CD4-positive, alpha-beta memory T cell (primary cell): ENCODE measurements around the gene EPHA7. TPM values are rescaled to one million over a fixed set of nuclear protein-coding genes. Genes with fewer than 3 reads are reported as not detected.
A peak's percentile ranks its signal among the peaks of the same experiment; 100 is the strongest.

ENCODE experiments used
- CTCF ChIA-PET: fragments of 350-600 bp; sonication (Branson Sonifier 250); formaldehyde crosslinking; loops from one replicate; lab custom pipeline; 2021; ENCODE audit warnings: inconsistent platforms; ENCODE audit not compliant: partially characterized antibody; lab: Charles Lee
- POLR2A ChIA-PET: fragments of 350-600 bp; sonication (Branson Sonifier 250); formaldehyde crosslinking; loops from one replicate; lab custom pipeline; 2021; ENCODE audit not compliant: partially characterized antibody; lab: Charles Lee
- DNase-seq, 5 donors: peaks; one replicate each; pipeline versions ENCODE4 v3.0.0 to v3.0.0-alpha.2; 2020 to 2022; ENCODE audit warnings: mixed read lengths in 1 of 5
- H3K27ac ChIP-seq: one replicate; pipeline ENCODE4 v1.7.0; 2013; ENCODE audit warnings: low read depth, low read length
- H3K27me3 ChIP-seq: 2 replicates; pipeline ENCODE4 v1.7.0; 2013; ENCODE audit warnings: mild to moderate bottlenecking, low read length, moderate library complexity; ENCODE audit not compliant: insufficient read depth
- H3K36me3 ChIP-seq: 2 replicates; pipeline ENCODE4 v1.7.0; 2013; ENCODE audit warnings: mild to moderate bottlenecking, low read length, moderate library complexity; ENCODE audit not compliant: insufficient read depth
- H3K4me1 ChIP-seq: 2 replicates; pipeline ENCODE4 v1.7.0; 2013; ENCODE audit warnings: mild to moderate bottlenecking, low read length, moderate library complexity; ENCODE audit not compliant: insufficient read depth
- H3K4me3 ChIP-seq, 2 donors: one replicate each; pipeline ENCODE4 v1.7.0; 2013; ENCODE audit warnings: low read length in 2 of 2, mild to moderate bottlenecking in 1 of 2
- H3K9me3 ChIP-seq, 2 donors: one replicate each; pipeline ENCODE4 v1.7.0; 2013; ENCODE audit warnings: low read length in 2 of 2, control low read depth in 1 of 2; ENCODE audit not compliant: control insufficient read depth in 1 of 2
- H3K27ac Mint-ChIP-seq, 7 donors: one replicate each; pipeline ENCODE4 v1.8.0; 2020 to 2021; ENCODE audit warnings: mixed read lengths in 7 of 7, mild to moderate bottlenecking in 6 of 7, inconsistent platforms in 3 of 7, moderate library complexity in 3 of 7
- H3K27me3 Mint-ChIP-seq, 2 donors: one replicate each; pipeline ENCODE4 v1.8.0; 2020 to 2021; ENCODE audit warnings: mixed read lengths in 2 of 2
- H3K36me3 Mint-ChIP-seq, 2 donors: one replicate each; pipeline ENCODE4 v1.8.0; 2020 to 2021; ENCODE audit warnings: mixed read lengths in 2 of 2, inconsistent platforms in 1 of 2, mild to moderate bottlenecking in 1 of 2
- H3K4me1 Mint-ChIP-seq, 4 donors: one replicate each; pipeline ENCODE4 v1.8.0; 2020 to 2021; ENCODE audit warnings: mixed read lengths in 4 of 4, mild to moderate bottlenecking in 1 of 4
- H3K4me3 Mint-ChIP-seq, 8 donors: one replicate each; pipeline ENCODE4 v1.8.0; 2020 to 2021; ENCODE audit warnings: mixed read lengths in 8 of 8, mild to moderate bottlenecking in 7 of 8, moderate library complexity in 6 of 8, inconsistent platforms in 3 of 8
- H3K9me3 Mint-ChIP-seq, 8 donors: one replicate each; pipeline ENCODE4 v1.8.0; 2020 to 2021; ENCODE audit warnings: mixed read lengths in 8 of 8, mild to moderate bottlenecking in 5 of 8, inconsistent platforms in 3 of 8, moderate library complexity in 1 of 8
- intact Hi-C: fragments of 100-400 bp; cut with micrococcal nuclease; formaldehyde crosslinking; loops from one replicate; pipeline ENCODE4 v1.15.1; 2023
- polyA plus RNA-seq, 2 donors: library from polyadenylated mRNA; unstranded; fragments of 300-500 nt; fragmentation: Illumina TruSeq; gene quantifications; one replicate each; pipeline ENCODE4 v1.2.3, GENCODE V29; 2021
- total RNA-seq, 2 experiments: library from RNA; stranded (reverse); gene quantifications; one replicate each; pipeline ENCODE4 v1.2.3, GENCODE V29; 2021

The EPHA7 gene
- total and polyA plus RNA-seq, 4 experiments from 2014 or later, result not detected

DNA sequence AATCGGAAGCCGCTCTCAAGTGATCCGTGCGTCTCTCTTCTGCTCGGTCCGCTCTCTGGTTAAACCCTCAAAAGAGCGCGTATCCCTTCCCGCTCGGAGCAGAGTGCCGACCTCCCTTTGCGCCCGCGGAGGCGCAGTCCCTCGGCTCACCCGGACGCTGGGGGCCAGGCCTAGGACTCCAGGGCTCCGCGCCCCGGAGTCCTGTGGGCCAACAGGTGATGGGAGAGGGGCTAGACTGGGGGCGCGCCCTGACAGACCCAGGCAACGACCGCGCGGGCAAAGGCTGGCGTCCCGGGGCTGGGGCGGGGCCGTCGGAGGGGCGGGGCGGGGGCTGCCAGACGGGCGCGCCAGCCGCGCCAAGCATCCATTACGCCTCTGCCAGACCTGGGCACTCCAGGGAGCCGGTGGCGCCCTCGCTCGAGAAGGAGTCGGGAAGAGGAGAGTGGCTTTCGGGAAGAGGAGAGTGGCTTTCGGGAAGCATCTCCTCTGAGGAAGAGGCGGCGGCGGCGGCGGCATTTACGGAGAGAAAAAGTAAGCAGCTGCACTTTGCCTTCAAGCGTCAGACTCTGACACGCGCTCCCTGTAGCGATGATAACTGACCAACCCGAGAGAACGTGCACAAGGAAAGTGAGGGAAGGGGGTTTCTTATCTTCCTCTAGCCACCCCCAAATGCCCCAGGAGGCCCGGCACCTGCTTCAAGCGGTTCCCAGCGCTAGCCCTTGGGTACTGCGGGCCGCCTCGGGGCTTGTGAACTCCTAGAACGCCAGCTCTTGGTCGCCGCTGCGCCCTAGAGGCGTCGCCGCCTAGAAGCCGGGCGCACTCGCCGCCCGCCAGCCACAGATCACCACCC, 2.6 kb downstream of the EPHA7 start:
- POLR2A ChIA-PET, result no interaction called here
- intact Hi-C loops, result no loop called here
- Histone ChIP-seq H3K36me3 (no peaks in the 10 kb centered on the region), H3K27me3 (no peaks in the 10 kb centered on the region), H3K4me1 (peaks cover 3% of the 10 kb centered on the region), H3K9me3 (no peaks in the 10 kb centered on the region), H3K27ac (no peak overlapping the region), H3K4me3 (no peak overlapping the region)
- H3K9me3 Mint-ChIP-seq, result peaks cover 0 to 11% (median 5%) of the 10 kb centered on the region in 8 donors
- H3K27me3 Mint-ChIP-seq, result peaks cover 32 to 38% of the 10 kb centered on the region in 2 donors
- H3K36me3 Mint-ChIP-seq, result no peaks in the 10 kb centered on the region
- H3K4me1 Mint-ChIP-seq, result peaks cover 6 to 32% (median 17%) of the 10 kb centered on the region in 4 donors
- no peak overlapping the region for H3K27ac Mint-ChIP-seq
- no peak for DNase-seq
- peak overlapping the region in 7 of 8 donors; percentile 20 to 69 (median 62) for H3K4me3 Mint-ChIP-seq
- CTCF ChIA-PET, result no interaction called here

DNA sequence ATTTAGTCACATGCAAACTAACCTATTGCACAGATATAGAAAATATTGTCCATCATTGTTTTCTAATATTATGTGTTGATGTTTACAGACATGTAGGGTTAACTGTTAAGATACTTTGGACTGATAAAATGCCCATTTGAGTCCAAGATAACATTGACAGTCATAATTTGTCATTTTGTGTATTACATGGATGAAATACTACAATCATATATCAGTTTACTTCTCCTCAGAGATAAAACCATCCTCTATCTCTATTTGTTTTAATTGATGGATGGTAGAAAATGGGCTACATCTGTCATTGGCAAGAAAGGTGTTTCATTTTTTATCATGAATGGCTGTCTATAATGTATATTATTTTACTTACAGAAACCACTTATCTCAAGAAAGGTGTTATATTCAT, 6.2 kb downstream of the EPHA7 start:
- Mint-ChIP-seq H3K9me3 (peaks cover 0 to 10% (median 4%) of the 10 kb centered on the region in 8 donors), H3K27ac (no peak overlapping the region), H3K27me3 (peaks cover 13 to 17% of the 10 kb centered on the region in 2 donors), H3K4me1 (peaks cover 6 to 16% (median 11%) of the 10 kb centered on the region in 4 donors), H3K4me3 (no peak overlapping the region), H3K36me3 (no peaks in the 10 kb centered on the region)
- Histone ChIP-seq H3K27me3 (no peaks in the 10 kb centered on the region), H3K27ac (no peak overlapping the region), H3K36me3 (no peaks in the 10 kb centered on the region), H3K4me3 (no peak overlapping the region), H3K4me1 (no peaks in the 10 kb centered on the region), H3K9me3 (no peaks in the 10 kb centered on the region)
- no peak for DNase-seq
- intact Hi-C loops, result no loop called here
- POLR2A ChIA-PET, result no interaction called here
- CTCF ChIA-PET, result no interaction called here

DNA sequence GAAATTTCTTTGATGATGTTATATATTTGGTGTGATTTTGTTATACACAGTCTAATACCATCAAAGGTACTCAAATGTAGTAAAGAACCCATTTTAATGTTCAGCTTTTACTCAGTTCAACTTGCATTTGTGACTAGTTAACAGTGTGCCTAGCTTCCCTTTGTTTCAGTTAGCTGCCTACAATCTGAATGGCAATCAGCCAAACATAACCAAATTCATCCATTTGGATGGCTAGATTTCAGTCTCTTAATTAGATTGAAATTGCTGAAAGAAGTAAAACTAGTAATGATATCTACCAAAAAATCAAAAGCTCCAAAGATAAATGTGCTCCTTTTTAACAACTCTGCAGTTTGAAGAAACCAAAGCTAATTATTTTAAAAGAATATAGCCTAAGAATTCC, 6.9 kb downstream of the EPHA7 start:
- no peak overlapping the region for H3K27ac Mint-ChIP-seq
- CTCF ChIA-PET, result no interaction called here

DNA sequence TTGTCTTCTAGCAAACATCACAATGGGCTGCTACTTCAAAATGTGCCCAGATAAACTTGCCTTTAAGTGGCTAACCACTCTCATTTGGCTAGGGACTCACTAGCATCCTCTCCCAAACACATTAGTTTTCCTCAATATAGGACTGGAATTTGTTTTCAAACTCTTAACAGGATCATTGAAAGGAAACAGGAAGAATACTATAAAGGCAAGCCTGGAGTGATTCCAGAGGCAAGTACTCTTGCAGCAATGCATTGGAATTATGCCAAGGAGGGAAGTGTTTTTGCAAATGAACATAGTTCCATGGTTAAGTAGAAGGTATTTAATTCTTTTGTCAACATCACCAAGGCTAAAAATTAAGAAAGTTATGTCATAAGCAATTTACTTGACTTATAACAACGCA, 12.2 kb downstream of the EPHA7 start:
- no peak overlapping the region for H3K27ac Mint-ChIP-seq
- Histone ChIP-seq H3K4me1 (no peaks in the 10 kb centered on the region), H3K27ac (no peak overlapping the region), H3K36me3 (no peaks in the 10 kb centered on the region), H3K9me3 (no peaks in the 10 kb centered on the region), H3K27me3 (no peaks in the 10 kb centered on the region), H3K4me3 (no peak overlapping the region)
- H3K4me1 Mint-ChIP-seq, result no peaks in the 10 kb centered on the region
- intact Hi-C loops, result no loop called here
- H3K27me3 Mint-ChIP-seq, result no peaks in the 10 kb centered on the region
- CTCF ChIA-PET, result no interaction called here
- H3K9me3 Mint-ChIP-seq, result peaks cover 0 to 2% (median 0%) of the 10 kb centered on the region in 8 donors
- POLR2A ChIA-PET, result no interaction called here
- no peak overlapping the region for H3K4me3 Mint-ChIP-seq
- DNase-seq, result no peak
- no peaks in the 10 kb centered on the region for H3K36me3 Mint-ChIP-seq

More for the DNA sequence above, 6.9 kb downstream of the EPHA7 start:
- no peaks in the 10 kb centered on the region for H3K9me3 ChIP-seq
- no peak overlapping the region for H3K4me3 ChIP-seq
- Mint-ChIP-seq H3K9me3 (peaks cover 0 to 3% (median 2%) of the 10 kb centered on the region in 8 donors), H3K27me3 (peaks cover 7 to 11% of the 10 kb centered on the region in 2 donors), H3K4me1 (peaks cover 3 to 9% (median 6%) of the 10 kb centered on the region in 4 donors), H3K4me3 (no peak overlapping the region), H3K36me3 (no peaks in the 10 kb centered on the region)
- DNase-seq, result no peak
- no peak overlapping the region for H3K27ac ChIP-seq
- H3K27me3 ChIP-seq, result no peaks in the 10 kb centered on the region
- intact Hi-C loops, result no loop called here
- no peaks in the 10 kb centered on the region for H3K4me1 ChIP-seq
- H3K36me3 ChIP-seq, result no peaks in the 10 kb centered on the region
- POLR2A ChIA-PET, result no interaction called here

DNA sequence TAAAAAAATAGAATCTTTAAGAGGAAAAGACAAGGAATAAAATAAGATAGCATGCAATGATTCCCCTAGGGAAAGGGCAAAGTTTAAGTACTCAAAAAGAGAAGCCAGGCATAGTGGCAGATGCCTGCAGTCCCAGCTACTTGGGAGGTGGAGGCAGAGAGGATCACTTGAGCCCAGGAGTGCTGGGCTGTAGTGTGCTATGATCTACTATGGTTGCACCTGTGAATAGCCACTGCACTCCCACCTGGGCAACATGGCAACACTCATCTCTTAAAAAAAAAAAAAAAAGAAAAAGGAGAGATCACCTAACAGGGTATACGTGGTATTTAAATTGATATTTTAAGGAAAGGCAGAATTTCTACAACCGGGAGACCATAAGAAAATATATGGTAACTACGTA, 16.0 kb downstream of the EPHA7 start:
- no peaks in the 10 kb centered on the region for H3K4me1 Mint-ChIP-seq
- ChIA-PET POLR2A (no interaction called here), CTCF (no interaction called here)
- H3K4me3 Mint-ChIP-seq, result no peak overlapping the region
- H3K9me3 ChIP-seq, result no peaks in the 10 kb centered on the region
- no peaks in the 10 kb centered on the region for H3K36me3 ChIP-seq
- H3K27me3 ChIP-seq, result no peaks in the 10 kb centered on the region
- no peaks in the 10 kb centered on the region for H3K4me1 ChIP-seq
- no peak overlapping the region for H3K27ac ChIP-seq
- H3K27ac Mint-ChIP-seq, result no peak overlapping the region
- peaks cover 0 to 2% (median 0%) of the 10 kb centered on the region in 8 donors for H3K9me3 Mint-ChIP-seq
- intact Hi-C loops, result no loop called here
- no peaks in the 10 kb centered on the region for H3K27me3 Mint-ChIP-seq
- H3K4me3 ChIP-seq, result no peak overlapping the region
- DNase-seq, result no peak
- no peaks in the 10 kb centered on the region for H3K36me3 Mint-ChIP-seq

DNA sequence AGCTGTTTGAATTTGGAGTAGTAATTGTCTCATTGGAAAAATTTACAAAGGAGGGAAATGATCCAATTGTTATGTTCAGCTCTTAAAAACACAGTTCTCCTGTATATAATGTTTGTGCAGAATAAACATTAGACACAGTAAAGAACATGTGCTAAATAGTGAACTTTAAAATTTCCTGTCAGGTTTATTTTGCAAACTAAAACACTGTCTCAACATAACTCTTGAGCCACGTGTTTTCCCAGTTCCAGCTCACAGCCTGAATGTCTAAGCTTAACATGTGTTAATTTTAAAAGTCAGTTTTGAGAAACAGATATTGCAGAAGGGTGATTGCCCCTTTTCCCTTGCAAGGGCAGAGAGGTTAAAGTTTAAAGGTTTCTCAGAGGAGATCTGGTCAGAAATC, 20.6 kb downstream of the EPHA7 start:
- Histone ChIP-seq H3K27me3 (no peaks in the 10 kb centered on the region), H3K4me1 (no peaks in the 10 kb centered on the region), H3K4me3 (no peak overlapping the region), H3K27ac (no peak overlapping the region), H3K36me3 (no peaks in the 10 kb centered on the region), H3K9me3 (no peaks in the 10 kb centered on the region)
- Mint-ChIP-seq H3K27me3 (no peaks in the 10 kb centered on the region), H3K4me1 (no peaks in the 10 kb centered on the region), H3K27ac (no peak overlapping the region), H3K9me3 (peaks cover 0 to 4% (median 0%) of the 10 kb centered on the region in 8 donors), H3K4me3 (no peak overlapping the region), H3K36me3 (no peaks in the 10 kb centered on the region)
- intact Hi-C loops, result no loop called here
- ChIA-PET POLR2A (no interaction called here), CTCF (no interaction called here)
- DNase-seq, result no peak

DNA sequence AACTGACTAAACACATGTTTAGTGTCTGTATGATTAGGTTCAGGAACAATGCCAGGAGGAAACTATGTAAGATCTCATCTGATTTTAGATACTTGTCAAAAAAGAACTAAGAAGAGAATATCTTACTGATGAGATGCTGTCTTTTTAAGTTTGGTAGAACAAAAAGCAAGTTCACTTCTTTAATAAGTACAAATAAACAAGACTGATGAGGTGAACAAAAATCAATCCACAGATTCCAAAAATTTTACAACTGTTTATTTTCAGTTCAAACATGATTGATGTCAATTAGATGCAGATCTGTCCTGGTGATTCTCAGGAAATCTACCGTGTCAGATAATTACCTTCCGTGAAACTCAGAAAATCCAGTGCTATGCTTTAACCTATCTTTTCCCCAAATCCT, 24.9 kb downstream of the EPHA7 start:
- Mint-ChIP-seq H3K36me3 (no peaks in the 10 kb centered on the region), H3K4me3 (no peak overlapping the region), H3K27ac (no peak overlapping the region), H3K9me3 (peaks cover 0 to 8% (median under 1%) of the 10 kb centered on the region in 8 donors), H3K27me3 (no peaks in the 10 kb centered on the region), H3K4me1 (no peaks in the 10 kb centered on the region)
- intact Hi-C loops, result no loop called here
- POLR2A ChIA-PET, result no interaction called here
- Histone ChIP-seq H3K27ac (no peak overlapping the region), H3K36me3 (no peaks in the 10 kb centered on the region), H3K4me1 (no peaks in the 10 kb centered on the region), H3K27me3 (no peaks in the 10 kb centered on the region), H3K9me3 (no peaks in the 10 kb centered on the region), H3K4me3 (no peak overlapping the region)
- CTCF ChIA-PET, result no interaction called here
- no peak for DNase-seq
